GM18867 (cell line): ENCODE results near the gene KRTAP5-3.
A peak's percentile ranks its signal among the peaks of the same experiment; 100 is the strongest.
"Not testable (repeated sequence)": the region's sequence is repeated elsewhere in the genome, so short reads cannot be mapped to it uniquely, and the experiment has no call there.

Experiments
- ATAC-seq: cut with Tn5 transposase; IDR thresholded peaks from one replicate; pipeline ENCODE4 v1.9.1; 2021; ENCODE audit warnings: mild to moderate bottlenecking, moderate library complexity; ENCODE audit not compliant: unreplicated experiment

Gene KRTAP5-3

DNA sequence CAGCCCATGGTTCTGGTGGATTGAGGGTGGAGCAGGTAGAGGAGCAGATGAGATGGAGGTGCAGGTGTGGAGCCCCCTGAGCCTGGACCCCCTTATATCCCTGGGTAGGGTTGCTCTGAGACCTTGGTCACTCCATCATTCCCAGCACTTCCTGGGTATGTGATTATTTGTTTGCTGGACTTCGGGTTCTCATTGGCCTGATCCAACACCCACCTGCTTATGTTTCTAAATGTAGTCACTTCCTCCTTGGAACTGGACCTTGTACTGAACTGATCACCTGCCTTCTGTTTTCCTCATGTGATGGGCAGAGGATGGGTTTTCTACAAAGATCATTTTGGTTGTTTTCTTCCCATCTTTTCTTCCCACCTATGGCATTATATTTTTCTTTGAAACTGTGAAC lies 13.8 kb upstream of the KRTAP5-3 start, which contains the start of gene KRTAP5-4:
TSS of gene KRTAP5-4 (minus strand) at position 53 of the 400 bp plus-strand sequence. CDS start at position 8, 45 bp downstream.
- no peak for ATAC-seq

DNA sequence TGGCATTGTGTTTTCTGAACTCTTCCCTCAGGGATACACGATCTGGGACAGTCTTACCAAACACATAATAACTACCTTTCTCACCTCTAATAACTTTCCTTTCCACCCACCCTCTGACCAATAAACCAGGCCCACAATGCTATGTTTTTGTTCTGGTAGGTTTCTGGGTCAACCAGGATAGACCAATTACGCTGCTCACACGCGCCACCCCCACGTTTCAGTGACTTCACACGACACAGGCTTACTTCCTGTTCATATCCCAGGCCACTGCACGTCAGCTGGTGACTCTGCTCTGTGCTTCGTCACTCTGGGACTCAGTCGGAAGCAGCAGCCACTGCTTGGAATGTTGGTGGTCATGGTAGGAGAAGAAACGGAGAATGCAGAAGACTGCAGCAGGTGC lies 11.2 kb upstream of the KRTAP5-3 start:
- ATAC-seq = no peak

DNA sequence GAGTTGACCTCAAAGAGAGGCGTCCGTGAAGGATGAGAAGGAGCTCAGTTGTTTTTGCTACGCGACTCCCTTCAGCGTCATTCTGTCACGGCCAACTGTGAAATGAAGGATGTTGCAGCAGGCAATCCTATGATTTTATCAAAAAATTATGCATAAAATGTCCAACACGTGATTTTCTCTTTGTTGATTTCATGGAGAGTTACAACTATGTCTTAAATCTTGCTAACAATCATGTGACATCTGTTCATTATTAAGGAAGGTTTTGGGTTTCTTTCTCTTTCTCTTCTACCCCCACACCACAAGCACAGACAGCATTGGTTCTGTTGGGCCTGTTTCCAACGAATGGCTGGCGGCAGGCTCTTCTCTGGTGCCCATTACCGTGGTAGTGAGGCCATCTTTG lies 10.0 kb upstream of the KRTAP5-3 start:
- ATAC-seq = no peak

DNA sequence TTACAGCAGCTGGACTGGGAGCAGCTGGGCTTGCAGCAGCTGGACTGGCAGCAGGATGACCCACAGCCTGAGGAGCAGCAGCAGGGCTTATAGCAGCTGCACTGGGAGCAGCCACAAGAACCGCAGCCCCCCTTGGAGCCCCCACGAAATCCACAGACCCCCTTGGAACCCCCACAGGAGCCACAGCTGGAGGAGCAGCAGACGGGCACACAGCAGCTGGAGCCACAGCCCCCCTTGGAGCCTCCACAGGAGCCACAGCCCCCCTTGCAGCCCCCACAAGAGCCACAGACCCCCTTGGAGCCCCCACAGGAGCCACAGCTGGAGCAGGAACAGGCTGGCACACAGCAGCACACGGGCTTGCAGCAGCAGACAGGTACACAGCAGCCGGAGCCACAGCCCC lies 362 bp downstream of the KRTAP5-3 start:
- not testable (repeated sequence) for ATAC-seq

DNA sequence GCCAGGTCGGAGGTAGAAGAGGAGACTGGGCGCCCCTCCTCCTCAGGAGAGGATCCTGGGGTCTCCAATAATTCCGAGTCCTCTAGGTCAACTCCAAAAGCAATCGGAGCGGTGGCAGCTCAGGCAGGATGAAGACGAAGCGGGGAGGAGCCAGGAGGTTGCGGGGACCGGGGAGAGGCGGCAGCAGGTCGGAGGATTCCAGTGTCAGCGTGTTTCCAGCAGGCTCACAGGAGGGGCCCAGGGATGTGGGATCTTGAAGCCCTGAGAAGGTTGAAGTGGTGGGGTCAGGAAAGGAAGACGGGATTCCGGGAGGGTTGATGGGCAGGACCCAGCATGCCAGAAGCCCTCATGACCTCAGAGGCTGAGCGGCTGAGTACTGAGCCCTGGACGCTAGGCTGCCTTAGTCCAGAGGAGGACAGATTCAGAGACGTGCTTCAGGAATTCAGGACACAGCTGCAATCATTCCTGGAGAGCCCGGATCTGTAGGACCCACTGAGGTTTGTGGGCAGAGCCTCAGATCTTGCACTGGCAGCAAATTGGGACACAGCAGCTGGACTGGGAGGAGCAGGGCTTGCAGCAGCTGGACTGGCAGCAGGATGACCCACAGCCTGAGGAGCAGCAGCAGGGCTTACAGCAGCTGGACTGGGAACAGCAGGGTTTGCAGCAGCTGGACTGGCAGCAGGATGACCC lies 962 bp downstream of the KRTAP5-3 start:
- ATAC-seq = not testable (repeated sequence)

DNA sequence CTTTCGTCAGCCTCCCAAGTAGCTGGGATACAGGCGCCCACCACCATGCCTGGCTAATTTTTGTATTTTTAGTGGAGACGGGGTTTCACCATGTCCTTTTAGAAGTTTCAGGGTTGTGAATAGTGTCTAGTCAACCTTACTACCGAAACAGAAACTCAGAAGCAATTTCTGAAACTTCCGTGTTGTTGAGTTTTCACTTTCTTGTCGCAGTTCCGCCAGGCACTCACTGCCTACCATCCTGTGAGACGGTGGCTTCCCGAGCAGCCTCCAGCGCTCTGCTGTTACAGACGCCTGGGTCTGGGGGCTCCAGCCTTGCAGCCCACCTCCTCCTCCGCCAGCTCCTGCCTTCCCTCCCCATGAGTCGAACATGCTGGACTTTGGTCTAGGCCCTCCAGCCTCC lies 2.3 kb downstream of the KRTAP5-3 start:
- ATAC-seq = peak; percentile 96

DNA sequence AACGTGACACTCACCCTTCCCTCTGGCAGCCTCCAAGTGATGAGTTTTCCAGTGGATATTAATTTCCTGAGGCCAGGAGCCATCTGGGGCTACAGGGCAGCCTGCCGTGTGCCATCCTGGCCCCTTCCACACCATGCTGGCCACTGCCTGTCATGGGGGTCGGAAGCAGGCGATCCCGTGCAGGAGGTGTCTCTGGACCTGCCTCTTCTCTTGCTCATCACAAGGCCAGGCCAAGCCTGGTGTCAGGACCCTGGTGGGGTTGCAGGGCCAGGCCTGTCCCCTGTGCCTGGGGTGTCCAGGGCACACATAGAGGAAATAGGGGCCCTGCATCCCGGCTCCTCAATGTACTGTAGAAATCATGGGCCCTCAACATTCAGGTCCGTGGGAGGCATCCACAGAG lies 3.6 kb downstream of the KRTAP5-3 start:
- ATAC-seq = no peak

DNA sequence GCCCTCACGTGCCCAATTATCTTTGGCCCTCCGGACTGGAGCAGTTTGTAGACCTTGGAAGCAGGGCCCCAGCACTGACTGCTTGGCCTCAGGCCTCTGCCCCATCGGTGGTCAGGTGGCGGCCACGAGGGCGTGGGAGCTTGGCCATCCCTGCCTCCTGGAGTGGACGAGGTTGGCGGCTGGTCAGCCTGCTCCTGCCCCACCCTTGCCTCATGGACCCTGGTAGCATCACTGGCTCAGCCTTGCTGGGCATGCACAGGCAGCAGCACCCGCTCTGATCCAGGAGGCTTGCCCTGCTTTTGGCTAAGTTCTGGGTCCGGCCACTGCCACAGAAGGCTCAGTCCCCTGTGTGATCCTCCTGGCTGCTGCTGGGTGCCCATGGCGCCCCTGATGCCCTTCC lies 4.1 kb downstream of the KRTAP5-3 start:
- ATAC-seq = no peak

DNA sequence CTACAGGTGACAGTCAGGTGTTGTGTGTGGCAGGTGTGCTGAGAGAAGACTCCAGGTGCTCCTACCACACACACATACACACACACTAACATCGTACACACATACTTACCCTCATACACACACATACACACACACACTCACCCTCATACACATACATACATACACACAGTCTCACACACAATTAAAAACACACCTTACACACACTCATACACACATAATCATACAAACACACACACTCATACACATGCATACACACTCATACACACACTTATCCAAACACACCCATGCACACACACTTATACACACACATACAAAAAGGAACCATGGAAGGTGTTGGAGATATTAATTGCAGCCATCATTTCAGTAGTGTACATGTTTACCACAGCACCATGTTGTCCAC lies 4.6 kb downstream of the KRTAP5-3 start:
- no peak for ATAC-seq

DNA sequence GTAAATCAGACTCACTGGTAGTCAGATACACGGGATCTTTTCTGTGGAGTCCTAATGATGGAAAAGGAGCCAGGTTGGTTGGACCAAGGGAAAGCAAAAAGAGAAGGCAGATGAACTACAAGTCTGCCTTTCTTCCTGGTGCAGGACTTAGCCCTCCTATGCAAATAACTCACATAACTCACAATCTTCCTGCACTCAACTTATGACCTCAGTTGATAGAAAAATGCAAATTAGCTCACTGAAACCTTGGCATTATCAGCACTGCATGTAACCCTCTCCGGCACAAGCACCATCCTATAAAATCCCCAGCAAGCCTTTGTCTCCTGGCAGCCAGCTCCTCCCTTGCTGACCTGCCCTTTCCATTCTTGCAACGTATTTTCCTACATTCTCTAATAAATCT lies 6.6 kb downstream of the KRTAP5-3 start:
- not testable (repeated sequence) for ATAC-seq

DNA sequence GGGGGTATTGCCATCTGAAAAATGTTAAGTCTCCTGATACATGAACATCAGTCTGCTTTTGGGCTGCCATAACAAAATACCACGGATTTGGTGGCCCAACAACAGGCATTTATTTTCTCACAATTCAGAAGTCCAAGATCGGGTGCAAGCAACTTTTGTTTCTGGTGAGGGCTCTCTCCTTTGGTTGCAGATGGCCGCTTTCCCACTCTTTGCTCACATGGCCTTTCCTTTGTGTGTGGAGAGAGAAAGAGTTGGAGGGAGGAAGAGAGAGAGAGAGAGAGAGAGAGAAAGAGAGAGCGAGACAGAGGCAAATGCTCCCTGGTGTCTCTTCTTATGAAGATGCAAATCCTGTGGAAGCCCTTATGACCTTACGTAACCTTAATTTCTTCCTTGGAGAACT lies 7.6 kb downstream of the KRTAP5-3 start:
- no peak for ATAC-seq

DNA sequence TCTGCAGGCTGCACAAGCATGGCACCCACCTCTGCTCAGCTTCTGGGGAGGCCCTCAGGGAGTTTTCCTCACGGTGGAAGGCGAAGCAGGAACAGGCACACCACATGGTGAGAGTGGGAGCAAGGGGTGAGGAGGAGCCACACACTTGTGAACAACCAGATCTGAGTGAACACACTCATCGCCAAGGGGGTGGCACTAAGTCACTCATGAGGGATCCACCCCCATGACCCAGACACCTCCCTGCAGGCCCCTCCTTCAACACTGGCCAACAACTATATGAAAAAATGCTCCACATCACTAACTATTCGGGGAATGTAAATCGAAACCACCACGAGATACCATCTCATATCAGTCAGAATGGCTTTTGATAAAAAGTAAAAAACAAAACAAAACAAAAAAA lies 9.4 kb downstream of the KRTAP5-3 start:
- no peak for ATAC-seq

DNA sequence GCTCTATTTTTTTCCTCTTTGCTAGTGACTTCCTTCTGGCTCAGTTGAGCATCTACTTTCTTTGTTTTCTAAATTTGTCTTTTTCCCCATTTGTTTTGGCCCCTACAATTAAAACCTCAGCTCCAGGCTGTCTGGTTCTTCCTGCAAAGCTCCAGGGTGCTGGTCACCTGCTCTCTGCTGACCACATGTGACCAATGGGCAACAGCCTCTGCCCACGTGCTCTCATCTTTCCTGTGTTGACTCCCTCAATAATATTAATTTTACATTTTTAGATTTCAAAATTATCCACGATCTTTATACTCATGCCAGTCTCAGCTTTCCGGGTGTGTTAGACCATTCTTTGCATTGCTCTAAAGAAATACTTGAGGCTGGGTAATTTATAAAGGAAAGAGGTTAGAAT lies 9.9 kb downstream of the KRTAP5-3 start:
- ATAC-seq = not testable (repeated sequence)

DNA sequence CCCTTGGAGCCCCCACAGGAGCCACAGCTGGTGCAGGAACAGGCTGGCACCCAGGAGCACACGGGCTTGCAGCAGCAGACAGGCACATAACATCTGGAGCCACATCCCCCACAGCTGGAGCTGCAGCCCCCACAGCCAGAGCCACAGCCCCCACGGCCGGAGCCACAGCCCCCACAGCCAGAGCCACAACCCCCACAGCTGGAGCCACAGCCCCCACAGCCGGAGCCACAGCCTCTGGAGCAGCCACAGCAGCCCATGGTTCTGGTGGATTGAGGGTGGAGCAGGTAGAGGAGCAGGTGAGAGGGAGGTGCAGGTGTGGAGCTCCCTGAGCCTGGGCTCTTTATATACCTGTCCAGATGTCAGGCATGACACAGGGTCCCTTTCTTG lies 10.3 kb downstream of the KRTAP5-3 start, which contains the start of gene KRTAP5-2:
TSS of gene KRTAP5-2 (minus strand) at position 301 of the 387 bp plus-strand sequence. CDS start at position 257, 44 bp downstream.
- no peak for ATAC-seq

DNA sequence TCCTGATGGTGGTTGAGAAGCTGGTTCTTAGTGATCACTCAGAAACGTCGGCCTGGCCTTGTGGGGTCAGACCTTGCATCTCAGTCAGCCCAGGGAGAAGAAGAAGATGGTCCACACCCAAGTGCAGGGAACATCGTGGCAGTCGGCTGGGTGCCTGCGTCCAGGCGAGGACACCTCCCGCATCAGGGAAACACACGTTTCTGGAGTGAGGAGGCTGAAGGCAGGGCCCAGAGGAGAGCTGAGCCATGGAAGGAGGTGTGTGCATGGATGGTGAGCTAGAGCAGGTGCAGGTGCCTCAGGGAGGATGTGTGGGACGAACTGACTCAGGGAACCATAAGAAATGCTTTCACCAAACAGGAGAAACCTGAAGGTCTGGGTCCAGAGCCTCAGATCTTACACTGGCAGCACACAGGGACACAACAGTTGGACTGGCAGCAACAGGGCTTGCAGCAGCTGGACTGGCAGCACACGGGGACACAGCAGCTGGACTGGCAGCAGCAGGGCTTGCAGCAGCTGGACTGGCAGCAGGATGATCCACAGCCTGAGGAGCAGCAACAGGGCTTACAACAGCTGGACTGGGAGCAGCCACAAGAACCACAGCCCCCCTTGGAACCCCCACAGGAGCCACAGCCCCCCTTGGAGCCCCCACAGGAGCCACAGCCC lies 10.8 kb downstream of the KRTAP5-3 start:
- no peak for ATAC-seq

DNA sequence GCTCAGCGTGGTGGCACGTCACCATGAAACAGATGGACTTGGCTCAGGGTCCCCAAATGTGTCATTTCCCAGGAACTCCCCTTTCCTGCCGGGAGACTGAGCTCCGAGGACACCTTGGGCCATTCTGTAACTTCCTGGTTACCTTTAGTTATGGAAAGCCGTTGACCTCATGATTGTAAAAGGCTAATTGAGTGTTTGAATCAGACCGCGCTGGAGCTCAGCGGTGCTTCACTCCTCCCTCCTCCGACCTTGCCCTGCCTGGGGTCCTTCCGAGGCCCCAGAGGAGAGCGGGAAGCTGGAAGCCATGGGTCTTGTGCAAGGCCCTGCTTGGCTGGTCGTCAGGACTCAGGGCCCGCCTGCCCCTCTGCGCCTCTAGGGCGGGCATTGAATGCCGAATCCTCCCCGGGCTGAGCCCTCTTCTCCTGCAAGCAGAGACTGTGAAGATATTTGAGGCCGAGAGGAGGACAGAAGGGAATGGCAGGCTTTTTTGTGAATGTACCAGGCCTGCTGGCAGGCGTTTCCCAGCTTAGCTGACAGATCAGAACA lies 11.6 kb downstream of the KRTAP5-3 start:
- not testable (repeated sequence) for ATAC-seq

DNA sequence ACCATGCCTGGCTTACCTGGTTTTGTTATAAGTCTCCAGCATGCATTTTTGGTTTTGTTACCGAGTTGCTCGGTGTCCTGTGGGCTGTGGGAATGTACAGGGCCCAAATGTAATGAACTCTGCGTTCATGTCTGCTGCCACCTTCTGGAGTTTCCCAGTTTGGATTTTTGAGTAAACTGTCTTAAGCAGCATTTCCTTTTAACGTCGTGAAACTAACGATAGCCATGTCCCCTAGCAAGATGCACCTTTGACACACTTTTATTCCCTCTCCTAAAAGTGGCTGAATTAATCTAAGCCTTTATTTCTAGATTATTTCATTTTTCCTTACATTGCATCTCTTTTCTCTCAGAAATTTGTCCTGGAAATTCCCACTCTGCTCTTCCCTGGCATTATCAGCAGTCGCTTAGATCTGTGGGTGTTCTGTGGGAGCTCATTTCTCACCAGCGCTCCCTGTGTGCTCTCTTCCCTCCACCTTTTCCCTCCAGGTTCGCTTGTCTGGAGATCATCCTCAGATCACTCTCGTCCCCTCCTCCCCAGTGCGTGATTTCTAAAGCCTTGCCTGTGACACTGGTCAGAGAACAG lies 12.2 kb downstream of the KRTAP5-3 start:
- not testable (repeated sequence) for ATAC-seq

DNA sequence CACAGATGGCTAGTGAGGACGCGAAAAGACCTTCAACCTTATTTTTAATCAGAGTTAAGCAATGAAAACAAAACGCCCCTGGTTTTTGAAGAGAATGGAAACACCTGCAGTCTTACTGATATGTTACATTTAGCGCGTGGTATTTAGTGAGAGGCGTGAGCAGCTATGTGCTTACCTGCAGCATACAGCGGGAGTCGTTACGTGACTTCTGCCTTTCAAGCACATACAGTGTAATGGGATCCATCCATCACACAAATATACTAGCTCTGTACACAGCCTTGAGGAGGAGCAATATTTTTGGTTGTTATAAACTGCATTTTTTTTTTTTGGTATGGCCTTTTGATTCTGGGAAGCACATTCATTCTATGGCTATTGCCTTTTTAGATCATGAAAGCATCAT lies 15.6 kb downstream of the KRTAP5-3 start:
- no peak for ATAC-seq

DNA sequence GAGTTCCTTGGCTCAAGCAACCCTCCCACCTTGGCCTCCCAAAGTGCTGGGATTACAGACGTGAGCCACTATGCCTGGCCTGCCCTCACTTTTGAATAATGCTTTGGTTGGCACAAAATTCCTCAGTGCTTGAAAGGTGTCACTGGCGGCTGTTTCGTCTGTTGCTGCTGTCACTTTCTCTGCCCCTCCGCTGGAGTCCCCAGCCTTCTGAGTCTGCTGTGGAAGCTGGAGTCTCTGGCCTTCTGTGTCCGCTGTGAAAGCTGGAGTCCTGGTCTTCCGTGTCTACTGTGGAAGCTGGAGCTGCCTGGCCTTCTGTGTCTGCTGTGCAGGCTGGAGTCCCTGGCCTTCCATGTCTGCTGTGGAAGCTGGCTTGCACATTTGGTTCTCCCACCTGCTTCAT lies 18.3 kb downstream of the KRTAP5-3 start:
- no peak for ATAC-seq

DNA sequence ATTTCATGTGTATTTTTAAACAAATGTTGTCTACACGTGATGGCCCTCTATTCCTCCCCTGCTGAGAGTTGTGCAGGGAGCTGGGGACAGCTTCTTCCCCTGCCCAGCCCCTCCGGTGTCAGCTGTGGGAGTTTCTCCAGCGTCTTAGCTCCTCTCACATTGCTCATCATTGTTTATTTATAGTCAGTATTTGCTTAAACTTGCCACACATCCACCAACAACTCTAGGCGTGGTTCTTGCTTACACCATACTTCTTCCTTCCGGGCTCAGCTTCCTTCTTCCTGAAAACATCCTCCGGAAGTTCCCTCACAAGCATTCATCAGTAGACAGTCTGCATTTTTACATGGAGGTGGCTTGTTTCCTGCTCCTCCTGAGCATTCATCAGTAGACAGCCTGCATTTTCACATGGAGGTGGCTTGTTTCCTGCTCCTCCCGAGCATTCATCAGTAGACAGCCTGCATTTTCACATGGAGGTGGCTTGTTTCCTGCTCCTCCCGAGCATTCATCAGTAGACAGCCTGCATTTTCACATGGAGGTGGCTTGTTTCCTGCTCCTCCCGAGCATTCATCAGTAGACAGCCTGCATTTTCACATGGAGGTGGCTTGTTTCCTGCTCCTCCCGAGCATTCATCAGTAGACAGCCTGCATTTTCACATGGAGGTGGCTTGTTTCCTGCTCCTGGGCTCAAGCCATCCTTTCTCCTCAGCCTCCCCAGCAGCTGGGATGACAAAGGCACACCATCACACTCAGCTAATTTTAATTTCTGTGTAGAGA lies 18.9 kb downstream of the KRTAP5-3 start:
- ATAC-seq = not testable (repeated sequence)

DNA sequence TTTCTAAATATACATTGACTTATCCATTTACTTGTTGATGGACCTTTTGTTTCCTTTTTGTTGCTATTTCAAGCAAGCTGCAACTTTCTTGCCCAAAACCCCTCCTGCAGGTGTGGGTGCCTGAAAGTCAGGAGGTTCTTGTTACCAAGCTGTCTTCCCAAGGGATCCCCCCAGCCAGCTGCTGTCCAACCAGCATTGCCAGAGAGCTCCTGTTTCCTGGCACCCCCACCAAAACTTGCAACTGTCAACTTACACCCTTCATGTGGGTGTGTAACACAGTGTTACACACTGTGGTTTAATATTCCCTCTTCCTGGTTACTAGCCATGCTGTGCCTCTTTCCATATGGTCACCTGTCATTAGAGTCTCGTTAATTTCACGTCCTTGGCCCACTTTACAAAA lies 21.6 kb downstream of the KRTAP5-3 start:
- ATAC-seq = no peak
